Heart left ventricle (tissue), 16 donors: Measurements from ENCODE around the gene PLCB2. TPM values are rescaled to one million over a fixed set of nuclear protein-coding genes. Genes with fewer than 3 reads are reported as not detected.

Source experiments
- ATAC-seq, 4 donors: fragments of 200-7000 bp; cut with Tn5 transposase; one replicate each; pipeline ENCODE4 v1.9.1; 2020 to 2022; ENCODE audit warnings: moderate library complexity in 4 of 4, mild to moderate bottlenecking in 3 of 4, moderate number of reproducible peaks in 1 of 4
- DNase-seq, 5 donors: peaks; one replicate each; pipeline ENCODE4 v3.0.0-alpha.2; 2020
- H3K27ac ChIP-seq, 12 donors: fragments of 200-600 bp; sonication (generic) in 4 of 12; one replicate each; pipeline versions ENCODE4 v1.5.0 to v1.8.0; 2016 to 2022; ENCODE audit warnings: mild to moderate bottlenecking in 2 of 12
- H3K27me3 ChIP-seq, 9 donors: fragments of 200-600 bp; sonication (generic) in 2 of 9; one replicate each; pipeline versions ENCODE4 v1.5.1 to v1.8.0; 2016 to 2022; ENCODE audit warnings: mild to moderate bottlenecking in 3 of 9
- H3K36me3 ChIP-seq, 9 donors: fragments of 200-600 bp; sonication (generic) in 2 of 9; one replicate each; pipeline versions ENCODE4 v1.5.0 to v1.8.0; 2018 to 2022; ENCODE audit warnings: mild to moderate bottlenecking in 2 of 9
- H3K4me1 ChIP-seq, 12 donors: fragments of 200-600 bp; sonication (generic) in 4 of 12; one replicate each; pipeline versions ENCODE4 v1.5.0 to v1.8.0; 2016 to 2022; ENCODE audit warnings: mild to moderate bottlenecking in 3 of 12
- H3K4me3 ChIP-seq, 12 donors: fragments of 200-600 bp; sonication (generic) in 4 of 12; one replicate each; pipeline versions ENCODE4 v1.5.0 to v1.8.0; 2017 to 2022; ENCODE audit warnings: mild to moderate bottlenecking in 9 of 12, moderate library complexity in 4 of 12
- H3K9me3 ChIP-seq, 12 donors: fragments of 200-600 bp; sonication (generic) in 4 of 12; one replicate each; pipeline versions ENCODE4 v1.5.0 to v1.8.0; 2016 to 2022; ENCODE audit warnings: mild to moderate bottlenecking in 1 of 12
- CTCF ChIP-seq, 12 donors: fragments of 200-600 bp; sonication (generic) in 4 of 12; IDR thresholded peaks; one replicate each; pipeline versions ENCODE4 v1.5.0 to v1.8.0; 2018 to 2022; ENCODE audit warnings: antibody characterized with exemption in 12 of 12, mild to moderate bottlenecking in 5 of 12
- POLR2A ChIP-seq, 2 donors: fragments of 450-650 bp; IDR thresholded peaks; one replicate each; pipeline ENCODE4 v1.6.1; 2017; ENCODE audit warnings: antibody characterized with exemption in 2 of 2, mild to moderate bottlenecking in 2 of 2, moderate library complexity in 2 of 2
- WGBS, 4 donors: extraction: QIAGEN DNeasy Blood & Tissue Kit in 2 of 4; methylation state at CpG; one replicate each; pipeline versions ENCODE4 v1.1.5 to v1.1.7; 2013 to 2018; 5-methylcytosine and 5-hydroxymethylcytosine counted together
- intact Hi-C, 10 donors: fragments of 100-400 bp; cut with DNase I; formaldehyde crosslinking; loops; one replicate each; pipeline versions ENCODE4 v1.11.1 to v1.14.2; 2022
- polyA plus RNA-seq, 2 donors: library from polyadenylated mRNA; stranded (reverse); fragments of 200-250 nt; gene quantifications; one replicate each; pipeline ENCODE4 v1.2.3, GENCODE V29; 2013
- total RNA-seq, 9 donors: library from RNA; depleted of rRNA in 2 of 9; stranded (reverse); fragments of >200 nt in 2 of 9; fragmentation: NEBNext Ultra II Directional in 3 of 9; extraction: Animal tissue kit (Norgen Biotek cat#: 25700) in 3 of 9; gene quantifications; one replicate each; pipeline versions ENCODE4 v1.1.0 to v1.2.4, GENCODE V29; 2016 to 2023
- donor health status: ischemic (EF 13 %, LVEDD 7.1; RV severe dilation, severe dysfunction).
- donor health status: healthy with polysubstance abuse.
- donor health status: DM: no; HTN: yes; CAD: no.
- donor health status: DM: no; HTN: no; CAD: no.
- donor health status: ischemic (EF 25% LVEDD 6.9; RV normal size, moderate dysfunction).
- donor health status: ischemic (EF 25% LVEDD 5.7; RV mildly dilated, moderate dysfunction).
- donor health status: healthy.
- donor health status: DM: yes; HTN: yes; CAD: no.
- donor health status: ischemic (EF 35%, LVEDD 5.7; RV mildly dilated, moderate dysfunction).
- donor health status: nonischemic (EF 11% LVEDD 7.7; RV severe dilation, severe dysfunction).
- donor health status: DM: yes; HTN: yes; CAD: no.
- donor health status: PGD.
- donor health status: ischemic (EF 29% LVEDD 5.4; RV normal size, mild dysfunction).
- donor health status: nonischemic (EF 23%, LVEDD 6.1; RV moderate dilation, normal function).

Gene PLCB2
- total and polyA plus RNA-seq, 11 donors, result 1.6 to 46.2 (median 4.8) TPM

GRCh38 chr15:40285554-40286011 is 22.2 kb downstream of the PLCB2 start:
- Histone ChIP-seq H3K27ac (peak overlapping the region in 9 of 12 donors; percentile 1 to 67 (median 26)), H3K9me3 (no peaks in the 10 kb centered on the region), H3K4me1 (peaks cover 0 to 49% (median 25%) of the 10 kb centered on the region in 12 donors), H3K36me3 (peaks cover 0 to 34% (median 0%) of the 10 kb centered on the region in 9 donors), H3K4me3 (no peak overlapping the region), H3K27me3 (peaks cover 14 to 36% (median 28%) of the 10 kb centered on the region in 9 donors)
- no peak for ATAC-seq
- 15 to 24% (median 22%) methylated on average over 1 of the region's 1 CpG for WGBS, 4 donors
- TF ChIP-seq CTCF (IDR thresholded peaks at IDR 0.05) (no peak), POLR2A (IDR thresholded peaks at IDR 0.05) (no peak)
- DNase-seq, result no peak
- intact Hi-C loops, result loop anchor here in 3 of 10 donors (1.0 to 5.0 kb wide), 3 partner anchors 16 to 137 kb away; no protein-coding TSS in a partner anchor

DNA sequence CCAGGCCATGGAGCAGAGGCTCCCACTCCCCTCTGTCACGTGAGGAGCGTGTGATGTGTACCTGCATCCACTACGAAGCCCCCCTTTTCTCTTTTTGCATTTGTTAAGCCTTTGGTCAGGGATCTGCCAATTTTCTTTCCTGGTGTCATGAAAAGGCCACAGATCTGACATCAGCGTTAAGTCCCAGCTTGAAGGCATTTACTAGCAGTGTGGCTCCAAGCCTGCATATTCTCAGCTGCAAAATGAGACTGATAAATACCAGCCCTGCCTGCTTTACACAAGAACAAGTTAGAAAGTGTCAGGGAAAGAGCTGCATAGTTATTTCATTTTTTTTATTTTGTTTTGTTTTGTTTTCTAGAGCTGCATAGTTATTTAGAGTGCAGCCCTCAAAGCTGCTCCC is 22.6 kb downstream of the PLCB2 start:
- H3K27me3 ChIP-seq, result peaks cover 14 to 41% (median 33%) of the 10 kb centered on the region in 9 donors
- H3K9me3 ChIP-seq, result no peaks in the 10 kb centered on the region
- no peak overlapping the region for H3K4me3 ChIP-seq
- WGBS, 4 donors, result 50 to 58% (median 54%) methylated on average over 4 of the region's 4 CpGs
- ATAC-seq (peak in 1 of 4 donors; percentile 32), DNase-seq (no peak)
- peaks cover 0 to 30% (median 0%) of the 10 kb centered on the region in 9 donors for H3K36me3 ChIP-seq
- peaks cover 0 to 49% (median 26%) of the 10 kb centered on the region in 12 donors for H3K4me1 ChIP-seq
- TF ChIP-seq CTCF (IDR thresholded peaks at IDR 0.05), result no peak
- TF ChIP-seq POLR2A (IDR thresholded peaks at IDR 0.05), result no peak
- peak overlapping the region in 7 of 12 donors; percentile 1 to 67 (median 39) for H3K27ac ChIP-seq
- intact Hi-C loops, result loop anchor here in 3 of 10 donors (1.0 to 5.0 kb wide), 3 partner anchors 16 to 137 kb away; no protein-coding TSS in a partner anchor

DNA sequence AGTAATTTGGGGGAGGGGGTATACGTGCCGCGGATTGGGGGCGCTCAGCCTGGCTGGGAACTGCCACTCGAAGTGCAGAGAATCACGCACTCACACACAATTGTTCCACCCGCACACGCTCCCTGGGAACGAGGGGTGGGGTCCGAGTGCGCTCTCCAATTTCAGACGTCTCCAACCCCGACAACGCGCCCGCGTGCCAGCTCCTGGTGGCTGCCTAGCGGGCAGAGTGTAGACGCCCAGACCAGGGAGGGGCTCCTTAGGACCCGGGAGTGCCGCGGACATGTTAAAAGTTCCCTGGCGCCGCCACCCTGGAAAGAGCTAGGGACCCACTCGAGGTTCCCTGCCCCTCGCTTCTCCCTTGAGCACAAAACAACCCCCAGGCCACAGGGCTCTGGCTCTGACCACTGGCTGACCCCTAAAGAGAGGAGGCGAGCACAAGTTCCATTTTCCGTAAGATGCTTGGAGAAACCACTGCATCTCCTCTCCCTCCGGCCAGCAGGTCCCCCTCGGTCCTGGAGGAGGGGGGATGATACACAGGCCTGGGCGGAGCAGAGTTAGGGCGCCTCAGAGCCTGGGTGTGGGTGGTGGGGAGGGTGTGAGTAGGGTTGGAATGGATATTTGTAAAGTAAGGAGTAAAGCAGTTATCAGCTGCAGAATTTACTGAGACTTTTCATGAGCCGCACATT is 24.0 kb downstream of the PLCB2 start:
- WGBS, 4 donors, result 53 to 73% (median 54%) methylated on average over 13 to 33 of the region's 33 CpGs
- Histone ChIP-seq H3K27me3 (peaks cover 19 to 55% (median 39%) of the 10 kb centered on the region in 9 donors), H3K36me3 (peaks cover 0 to 18% (median 0%) of the 10 kb centered on the region in 9 donors), H3K27ac (no peak overlapping the region), H3K4me3 (no peak overlapping the region), H3K4me1 (peaks cover 0 to 57% (median 30%) of the 10 kb centered on the region in 12 donors), H3K9me3 (no peaks in the 10 kb centered on the region)
- intact Hi-C loops, result loop anchor here in 1 of 10 donors (2.0 kb wide), 1 partner anchor 19 kb away; no protein-coding TSS in a partner anchor
- ATAC-seq, result no peak
- DNase-seq, result peak in 2 of 5 donors; percentile 20 to 45
- TF ChIP-seq POLR2A (IDR thresholded peaks at IDR 0.05) (no peak), CTCF (IDR thresholded peaks at IDR 0.05) (no peak)
